ENCODE data around the gene TTLL6.
"Not testable (repeated sequence)": the region's sequence is repeated elsewhere in the genome, so short reads cannot be mapped to it uniquely, and the experiment has no call there.

The TTLL6 gene

GRCh38 chr17:48723423-48724250, 93.4 kb downstream of the TTLL6 start:
- DNase-seq (ENCODE audit: low spot score), result no peak

DNA sequence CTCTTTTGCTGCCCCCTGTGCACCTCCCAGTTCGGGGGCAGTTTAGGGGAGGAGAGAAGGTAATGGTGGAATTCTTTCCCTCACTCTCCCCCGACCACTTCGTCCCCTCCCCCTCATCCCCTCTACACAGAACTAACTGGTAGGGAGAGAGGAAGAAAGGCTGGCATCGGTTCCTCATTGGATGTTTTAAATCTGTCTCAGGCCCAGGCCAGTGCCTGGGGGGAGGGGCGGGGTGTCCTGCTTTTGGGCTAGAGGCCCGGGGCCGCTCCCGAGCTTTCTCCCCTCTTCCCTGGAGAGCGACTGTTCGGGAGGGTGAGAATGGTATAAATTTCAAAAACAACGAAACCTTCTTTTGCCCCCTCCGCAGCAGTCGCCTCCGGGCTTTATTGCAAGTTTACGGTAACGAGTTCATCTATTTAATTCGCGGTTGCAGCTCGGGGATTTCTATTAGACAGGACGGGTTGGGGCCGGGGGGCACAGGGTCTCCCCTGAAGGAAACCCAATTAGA, 94.1 kb downstream of the TTLL6 start, which contains the start of gene PRAC2:
TSS of gene PRAC2 (plus strand) at position 271 of the 508 bp plus-strand sequence. CDS start 1,226 bp downstream, outside the sequence.
- DNase-seq (ENCODE audit: low spot score), result no peak

GRCh38 chr17:48722201-48722907, 94.7 kb downstream of the TTLL6 start, which contains the start of gene PRAC1:
PRAC1 (minus strand) TSS chr17:48722518; CDS start chr17:48722392, 126 bp downstream.
- no peak for DNase-seq (ENCODE audit: low spot score)

DNA sequence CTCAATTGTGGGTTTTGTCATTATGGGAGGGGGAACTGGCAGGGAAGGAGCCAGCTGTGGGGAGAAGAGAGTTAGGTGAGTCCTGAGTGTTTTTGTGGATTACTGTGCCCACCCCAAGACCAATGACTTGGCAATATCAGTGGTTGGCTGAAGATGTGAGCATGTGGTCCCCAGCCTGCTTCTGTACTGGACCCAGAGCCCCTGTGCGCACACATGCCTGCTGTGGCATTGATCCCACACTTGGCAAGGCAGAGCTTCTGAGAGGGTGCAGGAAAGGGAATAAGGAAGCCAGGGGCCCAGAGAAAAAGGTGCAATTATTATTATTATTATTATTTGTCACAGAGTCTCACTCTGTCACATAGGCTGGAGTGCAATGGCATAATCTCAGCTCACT, 96.0 kb downstream of the TTLL6 start:
- no peak for DNase-seq (ENCODE audit: low spot score)

DNA sequence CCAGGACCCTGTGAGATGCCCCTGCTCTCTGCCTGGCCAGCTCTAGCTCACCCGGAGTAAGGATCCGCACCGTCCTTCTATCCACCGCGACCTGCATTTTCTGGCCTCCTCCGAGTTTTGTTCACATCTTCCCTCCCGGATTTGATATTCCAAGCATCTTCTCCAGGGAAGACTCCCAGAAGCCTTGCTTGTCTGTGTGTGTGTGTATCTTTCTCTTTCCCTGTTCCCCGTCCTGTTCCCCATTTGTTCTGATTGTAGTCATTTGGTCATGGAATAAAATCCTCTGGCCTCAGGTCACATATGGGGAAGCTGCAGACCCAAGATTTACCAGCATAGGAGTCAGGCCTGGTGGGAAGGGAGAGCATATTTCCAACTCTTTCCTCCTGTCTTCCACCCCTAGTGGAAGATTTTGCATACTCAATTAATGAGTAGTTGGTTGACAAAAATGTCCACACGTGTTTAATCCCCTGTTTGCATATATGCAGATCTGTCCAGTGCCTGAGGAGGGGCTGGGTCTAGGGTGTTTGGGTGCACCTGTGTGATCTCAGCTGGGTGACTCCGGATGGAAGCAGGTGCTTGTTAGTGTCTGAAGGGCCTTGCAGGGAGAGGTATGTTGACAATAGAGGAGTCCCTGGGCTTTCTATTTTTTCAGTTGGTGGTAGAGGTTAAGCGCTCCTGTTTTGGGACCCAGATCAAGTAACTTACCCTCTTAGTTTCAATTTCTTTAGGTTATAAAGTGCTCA, 96.6 kb downstream of the TTLL6 start:
- DNase-seq (ENCODE audit: low spot score), result no peak

- no peak for DNase-seq (ENCODE audit: low spot score)
Observed at GRCh38 chr17:48719642-48720265, 97.3 kb downstream of the TTLL6 start.

DNA sequence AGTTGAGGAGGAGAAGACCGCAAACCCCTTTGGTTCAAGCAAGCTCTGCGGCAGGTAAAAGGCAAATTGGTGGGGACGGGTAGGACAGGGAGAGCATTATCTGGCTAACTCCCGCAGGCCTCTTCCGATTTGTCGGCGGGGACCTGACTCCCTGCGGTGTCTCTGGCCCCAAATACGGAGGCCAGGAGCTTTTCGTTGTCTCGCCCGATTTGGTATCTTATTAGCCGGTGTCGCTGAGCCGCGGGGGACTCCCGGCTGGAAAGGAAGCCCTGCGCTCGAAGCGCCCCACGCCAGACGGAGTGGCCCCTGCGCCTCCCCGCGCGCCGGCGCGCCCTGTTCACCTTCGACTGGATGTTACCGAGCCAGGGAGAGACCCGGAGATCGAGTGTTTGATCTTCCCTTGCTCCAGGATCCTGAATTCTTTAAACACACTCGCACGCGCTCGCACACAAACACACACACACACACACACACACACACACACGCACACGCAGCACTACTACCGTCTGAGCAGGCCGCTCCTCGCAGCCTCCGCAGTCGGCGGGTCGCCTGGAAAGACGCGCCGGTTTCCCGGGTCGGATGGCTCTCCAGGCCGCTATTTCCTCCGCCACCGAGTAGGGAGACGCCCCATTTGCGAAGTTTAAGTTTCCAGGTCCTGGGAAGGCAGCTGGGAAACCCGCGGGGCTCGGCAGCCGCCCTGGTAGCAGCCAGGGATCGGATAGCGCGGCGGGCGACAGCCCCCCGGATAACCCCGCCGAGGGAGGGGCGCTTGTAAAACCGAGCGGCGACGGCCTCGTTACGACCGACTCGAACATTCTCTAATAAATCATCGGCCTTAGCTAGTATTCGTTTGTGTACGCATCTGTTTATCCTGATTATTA, 98.0 kb downstream of the TTLL6 start:
- no peak for DNase-seq (ENCODE audit: low spot score)

DNA sequence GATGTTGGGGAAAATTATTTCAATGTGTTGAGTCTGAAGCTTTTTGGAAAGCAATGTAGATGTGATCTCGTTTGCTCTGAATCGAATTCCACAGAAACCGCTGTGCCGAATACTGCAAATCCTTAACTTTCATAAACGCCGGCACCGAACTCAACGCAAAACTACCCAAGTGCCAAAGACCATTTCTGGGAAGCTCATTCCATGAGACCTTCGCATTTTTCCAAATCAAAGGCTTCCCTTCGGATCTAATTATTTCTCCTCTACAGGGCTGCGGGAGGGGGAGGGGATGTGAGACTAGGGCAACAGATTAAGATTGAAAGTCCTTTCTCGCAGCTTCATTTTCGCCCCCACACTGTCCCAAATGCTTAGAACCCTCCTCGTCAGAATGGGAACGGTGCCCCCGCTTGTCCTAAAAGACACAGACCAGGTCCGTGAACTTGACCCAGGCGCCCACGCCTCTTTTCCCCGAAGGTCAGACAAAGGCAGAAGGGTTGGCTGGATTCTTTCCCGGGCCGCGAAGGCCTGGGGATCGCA, 98.7 kb downstream of the TTLL6 start:
- DNase-seq (ENCODE audit: low spot score), result no peak

DNA sequence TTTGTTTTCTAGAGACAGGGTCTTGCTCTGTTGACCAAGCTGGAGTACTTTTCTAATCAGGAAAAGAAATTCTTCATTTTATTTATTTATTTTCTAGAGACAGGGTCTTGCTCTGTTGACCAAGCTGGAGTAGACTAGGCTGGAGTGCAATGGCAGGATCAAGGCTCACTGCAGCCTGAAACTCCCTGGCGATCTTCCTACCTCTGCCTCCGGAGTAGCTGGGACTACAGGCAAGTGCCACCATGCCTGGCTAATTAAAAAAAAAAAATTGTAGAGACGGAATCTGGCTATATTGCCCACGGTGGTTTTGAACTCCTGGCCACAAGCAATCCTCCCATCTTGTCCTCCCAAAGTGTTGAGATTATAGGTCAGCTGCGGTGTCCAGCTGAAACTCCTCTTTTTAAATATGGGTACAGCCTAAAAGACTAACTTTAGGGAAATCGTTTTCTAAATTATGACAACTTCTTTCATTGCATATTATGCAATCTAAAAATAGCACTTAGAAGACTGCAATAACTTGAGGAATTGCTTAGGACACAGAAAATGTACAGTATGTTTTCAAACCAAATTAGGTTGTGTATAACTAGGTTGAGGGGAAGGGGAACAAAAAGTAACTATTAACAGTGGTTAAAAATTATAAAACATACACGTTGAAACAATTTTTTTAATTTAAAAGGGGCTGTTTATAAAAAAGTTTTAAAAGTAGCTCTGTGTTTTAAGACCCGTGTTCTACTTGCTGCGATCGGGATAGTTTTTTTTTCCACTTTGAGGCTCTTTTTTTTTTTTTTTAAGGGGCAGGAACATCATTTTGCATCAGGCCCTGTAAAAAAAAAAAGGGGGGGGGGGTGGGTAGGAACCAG, 99.4 kb downstream of the TTLL6 start:
- no peak for DNase-seq (ENCODE audit: low spot score)

DNA sequence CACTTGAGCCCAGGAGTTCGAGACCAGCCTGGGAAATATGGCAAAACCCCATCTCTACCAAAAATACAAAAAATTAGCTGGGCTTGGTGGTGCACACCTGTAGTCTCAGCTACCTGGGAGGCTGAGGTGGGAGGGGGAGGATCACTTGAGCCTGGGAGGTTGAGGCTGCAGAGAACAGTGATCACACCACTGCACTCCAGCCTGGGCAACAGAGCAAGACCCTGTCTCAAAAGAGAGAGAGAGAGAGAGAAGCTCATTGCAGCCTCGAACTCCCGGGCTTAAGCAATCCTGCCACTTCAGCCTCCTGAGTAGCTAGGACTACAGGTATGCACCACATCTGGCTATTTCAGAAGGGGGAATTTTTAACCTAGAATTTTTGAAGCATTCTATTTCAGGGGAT, 100.5 kb downstream of the TTLL6 start:
- DNase-seq (ENCODE audit: low spot score), result not testable (repeated sequence)

- DNase-seq (ENCODE audit: low spot score), result no peak
Observed at GRCh38 chr17:48715496-48716399, 101.3 kb downstream of the TTLL6 start.

All from left forelimb (tissue), 1 donor.